ENCODE measurements around the gene OR52J3. TPM values are rescaled to one million over a fixed set of nuclear protein-coding genes. Genes with fewer than 3 reads are reported as not detected.
"Not testable (repeated sequence)": the region's sequence is repeated elsewhere in the genome, so short reads cannot be mapped to it uniquely, and the experiment has no call there.

Gene OR52J3
- total RNA-seq, 1 experiment from 2014 or later = not detected

- no peaks in the 10 kb centered on the region for H3K4me1 ChIP-seq (ENCODE audit: insufficient read depth, low read length, poor library complexity, severe bottlenecking)
- H3K4me3 ChIP-seq (ENCODE audit: low read depth, low read length, poor library complexity, severe bottlenecking) = no peak overlapping the region
- no peaks in the 10 kb centered on the region for H3K9me3 ChIP-seq (ENCODE audit: low read depth, low read length, poor library complexity, severe bottlenecking)
- DNase-seq (ENCODE audit: low spot score) = no peak
- H3K36me3 ChIP-seq (ENCODE audit: insufficient read depth, low read length, poor library complexity, severe bottlenecking) = no peaks in the 10 kb centered on the region
- TF ChIP-seq, protein P1, sequence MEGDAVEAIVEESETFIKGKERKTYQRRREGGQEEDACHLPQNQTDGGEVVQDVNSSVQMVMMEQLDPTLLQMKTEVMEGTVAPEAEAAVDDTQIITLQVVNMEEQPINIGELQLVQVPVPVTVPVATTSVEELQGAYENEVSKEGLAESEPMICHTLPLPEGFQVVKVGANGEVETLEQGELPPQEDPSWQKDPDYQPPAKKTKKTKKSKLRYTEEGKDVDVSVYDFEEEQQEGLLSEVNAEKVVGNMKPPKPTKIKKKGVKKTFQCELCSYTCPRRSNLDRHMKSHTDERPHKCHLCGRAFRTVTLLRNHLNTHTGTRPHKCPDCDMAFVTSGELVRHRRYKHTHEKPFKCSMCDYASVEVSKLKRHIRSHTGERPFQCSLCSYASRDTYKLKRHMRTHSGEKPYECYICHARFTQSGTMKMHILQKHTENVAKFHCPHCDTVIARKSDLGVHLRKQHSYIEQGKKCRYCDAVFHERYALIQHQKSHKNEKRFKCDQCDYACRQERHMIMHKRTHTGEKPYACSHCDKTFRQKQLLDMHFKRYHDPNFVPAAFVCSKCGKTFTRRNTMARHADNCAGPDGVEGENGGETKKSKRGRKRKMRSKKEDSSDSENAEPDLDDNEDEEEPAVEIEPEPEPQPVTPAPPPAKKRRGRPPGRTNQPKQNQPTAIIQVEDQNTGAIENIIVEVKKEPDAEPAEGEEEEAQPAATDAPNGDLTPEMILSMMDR (conservative IDR thresholded peaks at IDR 0.05; ENCODE audit: low read depth, low read length) = no peak
- no peak for TF ChIP-seq EZH2 (IDR thresholded peaks at IDR 0.05; ENCODE audit: borderline replicate concordance, low read depth, low read length, poor library complexity, severe bottlenecking)
- ChIA-PET POLR2A (ENCODE audit: low non-redundant PET) (no interaction called here), CTCF (no interaction called here)
- no peak overlapping the region for H3K27ac ChIP-seq (ENCODE audit: low read depth, low read length, poor library complexity, severe bottlenecking)
- BruUV-seq (replicated peaks) = no TSS peak
- no peaks in the 10 kb centered on the region for H3K27me3 ChIP-seq (replicated peaks; ENCODE audit: insufficient read depth, low read depth, low read length, poor library complexity)
- intact Hi-C loops (cut with micrococcal nuclease; ENCODE audit: unreplicated experiment) = no loop called here
These were observed 516 bp downstream of the OR52J3 start for GRCh38 chr11:5046754-5047330.

GRCh38 chr11:5058679-5059078 lies 12.4 kb downstream of the OR52J3 start:
- DNase-seq (ENCODE audit: low spot score); BruUV-seq (replicated peaks); H3K4me3 ChIP-seq (ENCODE audit: low read depth, low read length, poor library complexity, severe bottlenecking); H3K4me1 ChIP-seq (ENCODE audit: insufficient read depth, low read length, poor library complexity, severe bottlenecking); H3K36me3 ChIP-seq (ENCODE audit: insufficient read depth, low read length, poor library complexity, severe bottlenecking); H3K27me3 ChIP-seq (replicated peaks; ENCODE audit: insufficient read depth, low read depth, low read length, poor library complexity); CTCF ChIA-PET; H3K9me3 ChIP-seq (ENCODE audit: low read depth, low read length, poor library complexity, severe bottlenecking); H3K27ac ChIP-seq (ENCODE audit: low read depth, low read length, poor library complexity, severe bottlenecking); intact Hi-C loops (cut with micrococcal nuclease; ENCODE audit: unreplicated experiment); POLR2A ChIA-PET (ENCODE audit: low non-redundant PET): not testable (repeated sequence)

- Histone ChIP-seq H3K4me3 (ENCODE audit: low read depth, low read length, poor library complexity, severe bottlenecking) (no peak within 1 kb of the TSS), H3K4me1 (ENCODE audit: insufficient read depth, low read length, poor library complexity, severe bottlenecking) (no peaks in the 10 kb centered on the region), H3K9me3 (ENCODE audit: low read depth, low read length, poor library complexity, severe bottlenecking) (no peaks in the 10 kb centered on the region), H3K27me3 (replicated peaks; ENCODE audit: insufficient read depth, low read depth, low read length, poor library complexity) (no peaks in the 10 kb centered on the region), H3K27ac (ENCODE audit: low read depth, low read length, poor library complexity, severe bottlenecking) (no peak within 1 kb of the TSS), H3K36me3 (ENCODE audit: insufficient read depth, low read length, poor library complexity, severe bottlenecking) (no peaks in the 10 kb centered on the region)
- BruUV-seq (replicated peaks) = no TSS peak
- ChIA-PET POLR2A (ENCODE audit: low non-redundant PET) (no interaction called here), CTCF (no interaction called here)
- intact Hi-C loops (cut with micrococcal nuclease; ENCODE audit: unreplicated experiment) = no loop called here
- TF ChIP-seq, protein P1 (conservative IDR thresholded peaks at IDR 0.05; ENCODE audit: low read depth, low read length) = no peak
- no peak for TF ChIP-seq EZH2 (IDR thresholded peaks at IDR 0.05; ENCODE audit: borderline replicate concordance, low read depth, low read length, poor library complexity, severe bottlenecking)
- no peak for DNase-seq (ENCODE audit: low spot score)
These were observed 13.1 kb downstream of the OR52J3 start, which contains the start of gene OR52E2 for GRCh38 chr11:5059391-5059790. OR52E2 (minus strand) TSS chr11:5059627; CDS start chr11:5059627, 0 bp downstream.

DNA sequence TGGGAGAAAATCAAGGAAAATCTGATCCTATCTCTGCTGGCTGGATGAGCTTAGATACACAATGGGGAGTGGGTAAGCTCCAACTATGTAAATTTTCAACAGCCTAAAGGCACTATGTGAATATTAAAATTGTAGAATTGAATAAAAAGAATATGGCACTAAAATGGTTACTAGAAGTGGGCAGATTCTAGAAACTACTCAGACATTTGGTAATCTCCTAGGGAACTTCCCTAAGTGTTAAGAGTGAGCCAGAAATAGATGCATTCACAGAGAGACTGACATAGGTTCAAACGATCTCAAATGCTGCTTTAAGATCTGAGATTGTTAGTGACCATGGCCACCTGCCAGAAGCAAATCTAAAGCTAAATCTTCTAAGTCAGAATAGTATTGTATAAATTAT lies 18.7 kb downstream of the OR52J3 start:
- no peaks in the 10 kb centered on the region for H3K9me3 ChIP-seq (ENCODE audit: low read depth, low read length, poor library complexity, severe bottlenecking)
- no peaks in the 10 kb centered on the region for H3K27me3 ChIP-seq (replicated peaks; ENCODE audit: insufficient read depth, low read depth, low read length, poor library complexity)
- no peak for DNase-seq (ENCODE audit: low spot score)
- no peak overlapping the region for H3K27ac ChIP-seq (ENCODE audit: low read depth, low read length, poor library complexity, severe bottlenecking)
- intact Hi-C loops (cut with micrococcal nuclease; ENCODE audit: unreplicated experiment) = no loop called here
- POLR2A ChIA-PET (ENCODE audit: low non-redundant PET) = no interaction called here
- no peaks in the 10 kb centered on the region for H3K4me1 ChIP-seq (ENCODE audit: insufficient read depth, low read length, poor library complexity, severe bottlenecking)
- TF ChIP-seq, protein P1 (conservative IDR thresholded peaks at IDR 0.05; ENCODE audit: low read depth, low read length) = no peak
- TF ChIP-seq EZH2 (IDR thresholded peaks at IDR 0.05; ENCODE audit: borderline replicate concordance, low read depth, low read length, poor library complexity, severe bottlenecking) = no peak
- no peak overlapping the region for H3K4me3 ChIP-seq (ENCODE audit: low read depth, low read length, poor library complexity, severe bottlenecking)
- no peaks in the 10 kb centered on the region for H3K36me3 ChIP-seq (ENCODE audit: insufficient read depth, low read length, poor library complexity, severe bottlenecking)
- BruUV-seq (replicated peaks) = no TSS peak
- CTCF ChIA-PET = no interaction called here
